Measurements from ENCODE around the gene STYX.

The STYX gene

GRCh38 chr14:52693532-52693931 lies 36.4 kb upstream of the STYX start:
- TF ChIP-seq CTCF (IDR thresholded peaks at IDR 0.05; ENCODE audit: low read depth, low read length, missing control alignments) = no peak
- H3K4me3 ChIP-seq (ENCODE audit: low read depth, low read length) = peak overlapping the region; percentile 7; the same call in 1 of the 2 replicates
- no peak for DNase-seq (ENCODE audit: low read depth)

GRCh38 chr14:52694761-52695480 lies 35.0 kb upstream of the STYX start:
- peak; percentile 77 for DNase-seq (ENCODE audit: low read depth)
- H3K4me3 ChIP-seq (ENCODE audit: low read depth, low read length) = peak overlapping the region; percentile 78
- TF ChIP-seq CTCF (IDR thresholded peaks at IDR 0.05; ENCODE audit: low read depth, low read length, missing control alignments) = no peak

GRCh38 chr14:52695481-52696091 lies 34.4 kb upstream of the STYX start, which contains the start of gene ERO1A:
TSS of gene ERO1A (minus strand) at chr14:52695558. CDS start at chr14:52695481, 77 bp downstream.
- no peak for TF ChIP-seq CTCF (IDR thresholded peaks at IDR 0.05; ENCODE audit: low read depth, low read length, missing control alignments)
- no peak for DNase-seq (ENCODE audit: low read depth)
- peak within 1 kb of the TSS; percentile 78 for H3K4me3 ChIP-seq (ENCODE audit: low read depth, low read length)

- H3K4me3 ChIP-seq (ENCODE audit: low read depth, low read length) = no peak overlapping the region
- DNase-seq (ENCODE audit: low read depth) = no peak
- TF ChIP-seq CTCF (IDR thresholded peaks at IDR 0.05; ENCODE audit: low read depth, low read length, missing control alignments) = no peak
These were observed 29.2 kb upstream of the STYX start for GRCh38 chr14:52700701-52701172.

- no peak for DNase-seq (ENCODE audit: low read depth)
- no peak overlapping the region for H3K4me3 ChIP-seq (ENCODE audit: low read depth, low read length)
These were observed 28.7 kb upstream of the STYX start for GRCh38 chr14:52701223-52701622.

GRCh38 chr14:52703225-52703624 lies 26.7 kb upstream of the STYX start:
- DNase-seq (ENCODE audit: low read depth) = no peak
- no peak for TF ChIP-seq CTCF (IDR thresholded peaks at IDR 0.05; ENCODE audit: low read depth, low read length, missing control alignments)
- H3K4me3 ChIP-seq (ENCODE audit: low read depth, low read length) = no peak overlapping the region

More at GRCh38 chr14:52701223-52701622, 28.7 kb upstream of the STYX start:
- TF ChIP-seq CTCF (IDR thresholded peaks at IDR 0.05; ENCODE audit: low read depth, low read length, missing control alignments) = no peak

Measured in GM12864 (cell line).